Esophagus muscularis mucosa (tissue), 4 donors: ENCODE data around the gene USF2.

Experiments used
- CTCF ChIP-seq, 3 experiments: fragments of 200-600 bp in 2 of 3; fragments of 450-650 bp in 1 of 3; sonication (generic) in 2 of 3; IDR thresholded peaks; one replicate each; pipeline ENCODE4 v1.5.1; 2017 to 2019; ENCODE audit warnings: antibody characterized with exemption in 3 of 3, mild to moderate bottlenecking in 2 of 3, moderate library complexity in 1 of 3
- EP300 ChIP-seq: sonication (generic); formaldehyde crosslinking; IDR thresholded peaks from one replicate; pipeline ENCODE4 v1.6.1; 2017; ENCODE audit warnings: antibody characterized with exemption
- POLR2A ChIP-seq: fragments of 450-650 bp; IDR thresholded peaks from one replicate; pipeline ENCODE4 v1.6.1; 2017; ENCODE audit warnings: antibody characterized with exemption, moderate library complexity, mild to moderate bottlenecking, low read depth
- POLR2AphosphoS5 ChIP-seq, 2 donors: sonication (generic); formaldehyde crosslinking; IDR thresholded peaks; one replicate each; pipeline ENCODE4 v1.6.1; 2017; ENCODE audit warnings: antibody characterized with exemption in 2 of 2

GRCh38 chr19:35272122-35272719, 3.5 kb downstream of the USF2 start:
- no peak for TF ChIP-seq EP300
- no peak for TF ChIP-seq CTCF (IDR thresholded peaks at IDR 0.05)
- no peak for TF ChIP-seq POLR2AphosphoS5 (IDR thresholded peaks at IDR 0.05)
- no peak for TF ChIP-seq POLR2A
